Measurements from ENCODE around the gene KRT15.

KRT15 gene

GRCh38 chr17:41518789-41519449, at the start of gene KRT15:
KRT15 (minus strand) TSS chr17:41518890; CDS start chr17:41518827, 63 bp downstream.
- DNase-seq, result no peak

GRCh38 chr17:41567317-41567716, 48.6 kb upstream of the KRT15 start:
- no peak for DNase-seq

GRCh38 chr17:41565338-41565737, 46.6 kb upstream of the KRT15 start:
- DNase-seq, result no peak

GRCh38 chr17:41563607-41564170, 45.0 kb upstream of the KRT15 start:
- DNase-seq, result no peak

- DNase-seq, result no peak
These were observed 42.9 kb upstream of the KRT15 start for GRCh38 chr17:41561554-41561953.

- no peak for DNase-seq
These were observed 40.9 kb upstream of the KRT15 start for GRCh38 chr17:41559548-41559947.

- no peak for DNase-seq
These were observed 38.2 kb upstream of the KRT15 start for GRCh38 chr17:41556931-41557330.

GRCh38 chr17:41556306-41556705, 37.6 kb upstream of the KRT15 start:
- no peak for DNase-seq

- no peak for DNase-seq
These were observed 36.6 kb upstream of the KRT15 start for GRCh38 chr17:41555105-41555887.

GRCh38 chr17:41553987-41554680, 35.4 kb upstream of the KRT15 start:
- DNase-seq, result no peak

GRCh38 chr17:41553176-41553575, 34.5 kb upstream of the KRT15 start:
- DNase-seq, result no peak

- no peak for DNase-seq
These were observed 33.8 kb upstream of the KRT15 start for GRCh38 chr17:41552455-41552854.

- DNase-seq, result no peak
These were observed 32.7 kb upstream of the KRT15 start for GRCh38 chr17:41551365-41551764.

GRCh38 chr17:41549596-41550039, 30.9 kb upstream of the KRT15 start:
- DNase-seq, result no peak

GRCh38 chr17:41548844-41549595, 30.3 kb upstream of the KRT15 start:
- DNase-seq, result peak; percentile 81

GRCh38 chr17:41547921-41548843, 29.5 kb upstream of the KRT15 start:
- peak; percentile 57 for DNase-seq

- DNase-seq, result no peak
These were observed 28.7 kb upstream of the KRT15 start for GRCh38 chr17:41547378-41547841.

GRCh38 chr17:41546819-41547218, 28.1 kb upstream of the KRT15 start:
- DNase-seq, result no peak

- DNase-seq, result no peak
These were observed 27.2 kb upstream of the KRT15 start for GRCh38 chr17:41545829-41546410.

- DNase-seq, result no peak
These were observed 26.2 kb upstream of the KRT15 start for GRCh38 chr17:41544935-41545334.

GRCh38 chr17:41544491-41544892, 25.8 kb upstream of the KRT15 start:
- no peak for DNase-seq
